ENCODE data around the gene TGM2.
A peak's percentile ranks its signal among the peaks of the same experiment; 100 is the strongest.
"Not testable (repeated sequence)": the region's sequence is repeated elsewhere in the genome, so short reads cannot be mapped to it uniquely, and the experiment has no call there.

Gene TGM2

DNA sequence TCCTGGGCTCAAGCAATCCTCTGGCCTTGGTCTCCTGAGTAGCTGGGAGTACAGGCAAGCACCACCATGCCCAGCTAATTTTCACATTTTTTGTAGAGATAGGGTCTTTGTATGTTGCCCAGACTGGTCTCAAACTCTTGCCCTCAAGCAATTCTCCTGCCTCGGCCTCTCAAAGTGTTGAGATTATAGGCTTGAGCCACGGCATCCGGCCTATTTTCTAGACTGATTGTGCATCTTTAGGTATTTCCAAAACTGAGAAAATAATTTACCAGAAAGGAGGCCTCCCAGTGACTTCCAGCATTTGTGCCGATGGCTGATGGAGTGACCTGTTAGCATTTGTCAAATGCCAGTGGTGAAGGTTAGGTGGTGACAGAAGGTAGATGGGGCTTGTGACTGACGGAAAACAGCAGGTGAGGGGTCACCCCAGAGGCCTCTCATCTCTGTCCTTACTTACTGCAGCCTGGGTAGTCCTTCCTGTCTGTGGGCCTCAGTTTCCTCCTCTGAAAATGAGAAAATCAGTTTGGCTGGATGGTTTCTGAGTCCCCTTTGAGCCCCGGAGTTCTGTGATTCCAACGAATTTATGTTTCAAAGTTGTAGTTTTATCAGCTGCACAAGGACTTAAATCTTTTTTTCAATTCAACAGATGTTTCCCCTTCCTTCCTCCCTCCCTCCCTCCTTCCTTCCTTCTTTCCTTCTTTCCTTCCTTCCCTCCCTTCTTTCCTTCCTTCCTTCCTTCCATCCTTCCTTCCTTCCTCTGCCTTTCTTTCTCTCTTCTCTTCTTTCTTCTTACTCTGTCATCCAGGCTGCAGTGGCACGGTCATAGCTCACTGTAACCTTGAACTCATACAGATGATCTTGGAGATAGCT, 53.5 kb downstream of the TGM2 start:
- no peak for DNase-seq

DNA sequence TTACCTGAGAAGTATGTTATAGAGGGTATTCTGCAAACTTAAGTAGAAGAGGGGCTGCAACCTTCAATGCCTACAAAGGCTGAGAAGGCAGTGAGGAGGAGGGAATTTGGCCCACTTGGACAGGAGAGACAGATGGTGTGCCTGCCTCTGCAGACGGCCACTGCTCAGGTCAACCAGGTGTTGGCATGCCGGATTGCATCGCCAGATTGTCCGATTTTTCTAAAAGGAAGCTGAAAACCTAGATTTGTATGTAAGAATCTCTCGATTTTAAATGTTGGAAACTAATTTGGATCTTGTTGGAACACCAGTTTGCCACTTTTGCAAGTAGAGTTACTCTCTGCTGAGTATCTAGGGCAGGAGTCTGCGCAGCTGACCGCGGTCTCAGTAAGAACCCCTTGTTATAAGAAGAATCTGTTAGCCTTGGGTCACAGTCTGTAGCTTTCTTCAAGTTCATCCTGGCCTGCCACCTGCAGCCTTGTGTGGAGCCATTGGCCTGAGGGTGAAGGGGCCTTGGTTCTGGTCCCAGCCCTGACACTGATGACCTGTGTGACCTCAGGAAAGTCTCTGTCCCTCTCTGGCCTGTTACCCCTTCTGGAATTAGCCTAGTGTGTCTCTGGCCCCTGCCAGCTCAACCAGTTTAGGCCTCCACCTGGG, 54.4 kb downstream of the TGM2 start:
- DNase-seq = no peak

DNA sequence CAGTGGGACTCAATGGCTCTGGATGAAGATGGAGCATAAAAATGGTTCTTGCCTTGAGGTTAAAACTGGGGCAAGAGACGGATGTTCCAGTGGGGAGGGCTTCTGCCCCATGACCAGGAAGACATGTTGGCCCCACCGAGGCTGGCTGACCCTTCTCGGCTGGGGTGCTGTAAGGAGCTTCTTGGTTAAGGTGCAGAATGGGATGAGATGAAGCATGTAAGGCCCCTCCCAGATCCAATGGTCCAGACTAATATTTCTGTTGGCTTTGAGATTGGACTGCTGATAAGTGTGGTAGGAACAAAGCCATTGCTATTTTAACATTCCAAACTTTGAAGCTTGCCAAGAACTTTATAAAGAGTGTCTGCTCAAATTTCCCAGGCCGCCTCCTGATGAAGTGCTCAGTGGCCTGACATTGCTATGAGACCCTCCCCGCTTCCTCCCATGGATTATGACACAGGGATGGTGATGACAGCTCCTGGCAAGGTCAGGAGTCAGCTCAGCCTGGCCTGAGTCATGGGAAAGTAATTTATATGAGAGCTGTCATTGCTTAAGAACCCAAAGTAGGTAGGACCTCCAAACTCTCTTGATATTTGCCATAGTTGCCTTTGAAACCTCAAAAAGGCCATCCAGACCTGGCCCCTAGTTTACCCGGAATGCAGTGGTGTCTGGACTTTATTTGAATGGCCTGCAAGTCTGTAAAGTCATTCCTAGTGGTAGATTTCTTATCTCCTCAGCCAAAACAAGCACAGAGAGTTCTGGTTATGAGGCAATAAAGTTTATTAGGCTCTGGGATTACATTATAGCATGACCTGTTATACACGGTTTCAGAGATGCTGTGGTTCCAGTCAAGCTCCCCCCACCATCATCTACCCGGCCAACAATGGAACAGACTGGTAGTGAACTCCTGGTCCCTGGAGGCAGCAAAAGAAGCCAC, 55.2 kb downstream of the TGM2 start:
- no peak for DNase-seq

DNA sequence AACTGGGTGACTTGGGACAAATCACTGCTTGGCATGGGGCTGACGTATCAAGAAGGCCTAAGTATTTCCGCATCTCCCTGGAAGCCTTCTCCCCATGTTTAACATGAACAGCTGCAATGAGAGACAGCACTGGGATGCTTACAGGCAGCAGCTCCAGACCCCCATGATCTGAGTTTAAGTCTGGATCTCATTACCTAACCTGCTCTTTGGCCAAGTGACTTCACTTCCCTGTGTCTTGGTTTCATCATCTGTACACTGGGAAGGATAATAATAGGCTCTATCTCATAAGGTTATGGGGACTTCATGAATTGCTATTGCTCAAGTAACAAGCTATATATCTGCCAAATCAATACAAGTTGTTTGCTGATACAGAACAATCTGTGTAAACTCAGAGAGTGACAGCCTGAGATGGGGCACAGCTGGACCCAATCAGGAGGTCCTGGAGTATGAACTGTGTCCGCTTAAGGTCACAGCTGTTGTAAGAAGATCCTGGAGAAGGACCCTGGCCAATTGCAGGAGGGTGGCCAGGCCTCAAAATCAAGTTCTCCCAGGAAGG, 56.0 kb downstream of the TGM2 start:
- no peak for DNase-seq

DNA sequence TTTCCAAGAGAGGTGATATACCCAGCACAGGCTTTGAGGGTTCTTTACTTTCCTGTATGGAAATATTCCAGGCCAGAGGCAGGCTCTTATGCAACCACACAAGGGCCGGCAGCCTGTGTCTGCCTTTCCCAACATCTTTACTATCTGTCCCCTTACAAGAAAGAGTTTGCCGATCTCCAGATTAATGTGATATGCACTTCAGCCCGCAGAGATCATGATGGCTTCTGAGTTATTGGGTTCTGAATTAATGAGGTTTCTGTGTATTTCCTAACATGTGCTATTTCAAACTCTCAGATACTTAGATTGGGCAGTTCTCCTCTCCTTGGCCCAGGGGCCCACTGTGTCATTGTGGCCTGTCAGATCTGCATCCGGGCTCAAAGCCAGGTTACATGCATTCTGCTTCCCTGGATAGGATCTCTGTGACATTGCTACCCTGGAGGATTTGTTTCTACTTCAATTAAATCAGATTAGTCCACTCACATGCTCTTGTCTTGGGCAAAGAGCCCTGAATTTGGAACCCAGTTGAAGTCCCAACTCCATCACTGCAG, 56.6 kb downstream of the TGM2 start:
- peak in 1 of 2 experiments; percentile 30 for DNase-seq

DNA sequence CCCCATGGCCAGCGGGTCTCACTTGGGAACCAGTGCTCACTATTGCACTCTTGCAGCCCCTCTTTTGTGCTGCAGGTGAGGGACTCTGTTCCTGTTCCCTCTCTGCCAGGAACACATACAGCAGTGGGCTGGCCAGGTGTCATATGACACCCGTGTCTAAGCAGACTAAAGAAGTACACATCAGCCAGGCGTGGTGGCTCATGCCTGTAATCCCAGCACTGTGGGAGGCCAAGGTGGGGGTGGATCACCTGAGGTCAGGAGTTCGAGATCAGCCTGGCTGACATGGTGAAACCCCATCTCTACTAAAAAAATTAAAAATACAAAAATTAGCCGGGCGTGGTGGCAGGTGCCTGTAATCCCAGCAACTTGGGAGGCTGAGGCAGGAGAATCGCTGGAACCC, 57.2 kb downstream of the TGM2 start:
- not testable (repeated sequence) for DNase-seq

DNA sequence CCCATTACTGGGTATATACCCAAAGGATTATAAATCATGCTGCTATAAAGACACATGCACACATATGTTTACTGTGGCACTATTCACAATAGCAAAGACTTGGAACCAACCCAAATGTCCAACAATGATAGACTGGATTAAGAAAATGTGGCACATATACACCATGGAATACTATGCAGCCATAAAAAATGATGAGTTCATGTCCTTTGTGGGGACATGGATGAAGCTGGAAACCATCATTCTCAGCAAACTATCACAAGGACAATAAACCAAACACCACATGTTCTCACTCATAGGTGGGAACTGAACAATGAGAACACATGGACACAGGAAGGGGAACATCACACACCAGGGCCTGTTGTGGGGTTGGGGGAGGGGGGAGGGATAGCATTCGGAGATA, 57.7 kb downstream of the TGM2 start:
- not testable (repeated sequence) for DNase-seq

DNA sequence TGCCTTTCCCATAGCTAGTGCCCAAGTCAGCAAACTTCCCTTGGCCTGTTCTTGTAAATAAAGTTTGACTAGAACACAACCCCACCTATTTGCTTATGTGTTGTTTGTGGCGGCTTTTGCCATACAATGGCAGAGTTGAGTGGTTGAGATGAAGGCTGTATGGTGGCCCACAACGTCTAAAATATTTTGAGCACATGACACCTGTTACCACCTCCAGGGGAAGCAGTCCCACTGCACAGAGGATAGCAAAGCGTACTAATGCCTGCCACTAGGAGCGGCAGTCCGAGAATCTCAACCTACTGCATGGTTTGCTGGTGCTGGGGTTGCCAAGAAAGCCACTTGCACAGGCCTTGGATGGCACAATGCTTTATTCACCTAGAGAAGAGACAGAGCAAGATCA, 58.6 kb downstream of the TGM2 start:
- DNase-seq = no peak

DNA sequence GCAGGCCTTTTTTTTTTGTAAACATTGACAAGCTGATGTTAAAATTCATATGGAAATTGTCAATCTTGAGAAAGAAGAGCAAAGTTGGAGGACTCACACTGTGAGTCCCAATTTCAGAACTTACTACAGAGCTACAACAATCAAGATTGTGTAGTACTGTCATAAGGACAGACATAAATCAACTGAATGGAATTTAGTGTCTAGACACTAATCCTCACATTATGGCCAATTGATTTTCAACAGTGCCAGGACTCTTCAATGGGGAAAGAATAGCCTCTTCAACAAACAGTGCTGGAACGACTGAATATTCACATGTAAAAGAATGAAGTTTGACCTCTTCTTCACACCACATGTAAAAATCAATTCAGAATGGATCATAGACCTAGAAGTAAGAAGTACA, 60.8 kb downstream of the TGM2 start:
- DNase-seq = no peak

DNA sequence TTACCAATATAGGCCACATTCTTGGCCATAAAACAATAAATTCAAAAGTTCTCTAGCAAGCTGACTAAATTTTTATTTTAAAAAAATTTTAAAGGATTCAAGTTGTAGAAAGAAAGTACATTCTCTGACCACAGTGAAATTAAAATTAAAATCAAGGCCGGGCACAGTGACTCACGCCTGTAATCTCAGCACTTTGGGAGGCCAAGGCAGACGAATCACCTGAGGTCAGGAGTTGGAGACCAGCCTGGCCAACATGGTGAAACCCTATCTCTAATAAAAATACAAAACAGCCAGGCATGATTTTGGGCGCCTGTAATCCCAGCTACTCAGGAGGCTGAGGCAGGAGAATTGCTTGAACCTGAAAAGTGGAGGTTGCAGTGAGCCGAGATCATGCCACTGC, 62.9 kb downstream of the TGM2 start:
- DNase-seq = not testable (repeated sequence)

DNA sequence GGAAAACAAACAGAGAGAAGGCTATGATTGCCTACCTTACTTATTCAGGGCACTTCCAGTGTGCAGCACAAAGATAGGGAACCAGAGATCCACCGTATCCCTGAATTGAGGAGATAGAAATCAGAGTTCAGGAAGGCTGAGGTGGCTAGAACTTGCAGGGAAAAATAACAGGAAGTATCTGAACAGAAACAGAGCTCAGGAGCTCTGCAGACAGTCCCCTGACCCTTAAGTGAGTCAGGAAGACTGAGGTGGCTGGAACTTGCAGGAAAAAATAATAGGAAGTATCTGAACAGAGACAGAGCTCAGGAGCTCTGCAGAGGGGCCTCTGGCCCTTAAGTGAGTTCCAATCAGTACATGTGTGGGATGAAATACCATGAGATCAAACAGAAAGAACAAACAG, 66.1 kb downstream of the TGM2 start:
- DNase-seq = no peak

DNA sequence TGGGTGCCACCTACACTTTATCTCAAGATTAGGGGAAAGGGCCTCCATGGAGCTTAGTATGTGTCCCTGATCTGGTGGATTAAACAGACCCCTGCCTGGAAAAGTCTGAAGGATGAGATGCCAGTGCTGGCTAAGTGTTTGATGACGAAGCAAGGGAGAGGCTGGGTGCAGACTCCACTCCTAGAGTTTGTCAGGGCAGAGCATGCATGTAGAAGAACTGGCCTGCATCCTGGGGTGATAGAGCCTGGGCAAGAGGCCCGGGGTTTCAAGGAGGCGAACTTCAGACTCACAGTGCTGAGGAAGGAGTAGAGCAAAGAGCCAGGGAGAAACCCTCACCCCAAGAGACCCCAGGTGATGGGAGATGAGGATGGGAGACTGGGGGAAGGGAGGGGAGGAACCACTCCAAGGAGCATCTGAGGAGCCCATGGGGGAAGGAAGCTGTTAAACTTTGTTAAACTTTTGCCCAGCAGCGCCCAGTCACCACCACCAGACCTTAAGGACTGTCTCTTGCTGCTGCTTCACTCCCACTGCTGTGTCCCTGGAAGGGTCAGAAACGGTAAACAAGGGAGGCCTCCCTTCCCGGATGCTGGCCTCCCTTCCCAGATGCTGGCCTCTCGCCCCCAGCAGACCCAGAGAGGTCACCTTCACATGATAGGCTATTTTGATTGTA, 69.9 kb downstream of the TGM2 start:
- DNase-seq = no peak

DNA sequence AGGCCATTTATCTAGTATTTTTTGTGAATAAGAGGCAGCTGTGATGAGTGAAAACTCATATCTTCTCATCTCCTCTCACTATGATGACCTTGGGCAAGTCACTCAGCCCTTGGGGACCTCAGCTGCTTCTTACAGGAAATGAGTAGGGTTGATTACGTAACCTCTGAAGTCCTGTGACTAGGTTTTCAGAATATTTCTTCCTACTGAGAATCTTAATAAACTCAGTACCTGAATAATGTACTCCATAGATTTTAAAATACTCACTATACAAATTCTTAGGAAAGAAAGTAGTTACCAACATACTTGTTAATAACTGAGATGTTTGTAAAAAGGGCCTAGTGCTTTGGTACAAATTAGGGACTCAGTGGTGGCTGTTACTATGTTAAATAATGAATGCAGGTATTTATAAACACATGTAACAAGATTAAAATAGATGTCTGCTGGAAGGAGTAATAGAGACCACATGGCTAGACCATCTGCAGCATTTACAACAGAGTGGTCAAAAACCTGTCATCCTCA, 70.6 kb downstream of the TGM2 start:
- no peak for DNase-seq

DNA sequence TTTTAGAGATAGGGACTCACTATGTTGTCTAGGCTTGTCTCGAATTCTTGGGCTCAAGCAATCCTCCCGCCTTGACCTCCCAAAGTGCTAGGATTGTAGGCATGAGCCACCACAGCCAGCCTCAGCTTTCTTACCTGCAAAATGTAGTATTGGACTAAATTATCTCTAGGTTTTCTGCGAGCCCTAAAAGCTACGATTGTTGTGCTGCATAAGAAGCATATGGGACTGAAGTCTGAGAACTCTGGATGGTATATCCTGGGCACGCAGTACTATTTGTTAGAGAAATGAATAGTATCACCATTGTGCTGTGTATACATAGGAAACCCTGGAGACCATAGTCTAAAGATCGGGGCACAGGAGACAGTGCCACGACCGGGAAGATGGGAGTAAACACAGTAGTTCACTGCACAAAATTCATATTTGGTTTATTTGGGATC, 71.4 kb downstream of the TGM2 start:
- DNase-seq = no peak

DNA sequence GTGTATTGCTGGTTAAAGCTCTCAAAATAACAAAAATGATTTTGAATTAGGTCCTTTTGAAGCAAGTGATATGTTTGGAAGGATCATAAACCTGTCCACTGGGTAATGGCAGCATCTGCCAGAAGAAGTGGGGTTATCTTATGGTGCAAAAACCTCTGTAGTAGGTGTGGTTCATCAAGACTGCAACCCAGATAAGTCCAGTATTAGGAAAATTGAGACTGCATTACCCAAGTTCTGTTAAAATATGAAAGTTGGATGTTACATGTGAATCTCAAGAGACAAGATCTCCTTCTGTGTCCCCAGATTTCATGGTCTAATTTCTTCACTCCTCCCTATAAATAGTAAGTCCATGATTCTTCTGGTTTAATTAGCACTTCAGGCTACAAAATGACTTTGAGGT, 72.2 kb downstream of the TGM2 start:
- no peak for DNase-seq

DNA sequence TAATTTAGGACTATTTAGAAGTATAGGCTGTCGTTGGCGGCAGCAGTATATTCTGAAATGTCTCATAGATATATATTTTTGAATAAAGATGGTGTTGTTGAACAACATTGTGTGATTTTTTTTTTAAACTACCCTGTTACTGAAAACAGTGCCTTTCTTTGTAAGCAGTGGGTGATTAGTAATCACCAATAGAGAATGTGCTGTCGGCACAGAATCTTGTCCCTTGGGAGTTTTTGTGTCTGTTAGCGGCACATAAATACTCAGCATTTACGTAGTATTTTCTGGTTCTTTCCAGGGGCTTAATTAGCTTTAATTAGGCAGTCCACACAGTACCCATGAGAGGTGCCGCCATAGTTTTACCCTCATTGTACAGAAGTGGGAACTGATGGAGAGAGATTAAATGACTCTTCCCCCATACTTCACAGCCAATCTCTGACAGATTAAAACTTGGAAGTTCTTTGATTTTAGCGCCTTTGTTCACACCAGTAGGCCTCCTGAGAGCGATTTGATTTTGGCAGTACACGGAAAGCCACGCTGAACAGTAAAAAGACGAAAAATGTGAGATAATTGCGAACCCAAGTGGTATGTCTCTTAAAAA, 72.7 kb downstream of the TGM2 start:
- no peak for DNase-seq

DNA sequence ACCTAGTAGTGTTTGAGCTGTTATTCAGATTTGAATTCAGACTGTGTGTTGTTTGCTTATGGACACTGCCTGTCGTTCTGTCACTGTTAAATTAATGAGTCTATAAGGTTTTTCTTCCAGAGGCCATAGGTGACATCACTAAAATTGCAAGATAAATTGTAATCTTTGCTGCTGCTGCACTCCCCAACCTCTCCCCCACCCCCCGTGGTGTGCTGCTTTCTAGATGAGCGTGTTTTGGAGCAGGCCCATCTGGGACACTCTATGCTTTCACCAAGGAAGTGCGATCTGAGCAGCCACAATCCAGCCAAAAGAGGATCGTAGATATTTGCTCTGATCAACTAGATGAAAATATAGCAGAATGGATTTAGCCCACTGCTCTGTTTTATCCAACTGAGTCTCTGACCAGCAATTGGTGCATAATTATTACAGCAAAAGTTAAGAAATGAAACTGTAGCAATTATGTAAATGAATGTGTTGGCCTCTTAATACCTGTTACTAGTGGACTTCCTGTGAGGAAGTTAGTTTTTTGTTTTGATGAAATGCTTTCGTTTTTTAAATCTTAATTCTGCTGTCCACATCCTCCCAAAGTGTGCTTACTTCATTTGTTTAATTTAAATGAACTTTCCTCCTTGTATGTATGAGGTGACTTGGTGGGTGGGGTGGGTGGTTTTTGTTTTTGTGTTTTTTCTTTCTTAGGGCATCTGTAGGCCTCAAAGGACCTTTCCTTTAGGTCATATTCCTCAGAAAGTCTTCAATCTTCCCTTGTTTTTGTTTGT, 73.4 kb downstream of the TGM2 start:
- no peak for DNase-seq

DNA sequence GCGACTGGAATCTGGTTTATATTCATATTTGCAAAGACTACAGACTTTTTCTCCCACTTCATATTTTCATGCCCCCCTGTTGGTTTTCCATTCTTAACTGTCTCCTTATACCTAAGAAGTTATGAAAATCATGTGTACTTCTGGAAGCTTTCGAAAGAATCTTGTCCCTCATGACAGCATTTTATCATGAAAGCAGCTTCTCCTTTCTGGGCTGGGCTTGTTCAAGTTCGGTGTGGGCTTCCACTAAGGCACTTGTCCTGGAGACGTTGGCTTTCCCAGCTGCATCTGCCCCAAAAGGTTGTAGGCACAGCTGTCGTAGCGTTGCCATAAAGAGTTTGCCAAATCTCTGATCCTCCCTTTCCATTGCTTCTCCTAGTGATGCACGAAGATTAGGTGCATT, 75.0 kb downstream of the TGM2 start:
- no peak for DNase-seq

DNA sequence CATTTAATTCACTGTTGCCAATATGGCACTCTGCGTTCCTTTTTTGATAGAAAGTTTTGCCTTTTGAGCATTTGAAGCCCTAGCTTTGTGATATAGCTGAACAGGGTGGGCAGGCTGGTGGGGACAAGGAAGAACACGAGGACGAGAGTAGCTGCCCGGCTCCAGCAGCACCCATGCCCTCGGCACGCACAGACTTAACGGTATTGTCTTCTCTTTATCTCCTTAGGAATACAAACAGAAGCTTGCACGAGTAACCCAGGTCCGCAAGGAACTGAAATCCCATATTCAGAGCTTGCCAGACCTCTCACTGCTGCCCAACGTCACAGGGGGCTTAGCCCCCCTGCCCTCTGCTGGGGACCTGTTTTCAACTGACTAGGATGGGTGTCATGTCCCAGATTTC, 75.6 kb downstream of the TGM2 start:
- DNase-seq = no peak

DNA sequence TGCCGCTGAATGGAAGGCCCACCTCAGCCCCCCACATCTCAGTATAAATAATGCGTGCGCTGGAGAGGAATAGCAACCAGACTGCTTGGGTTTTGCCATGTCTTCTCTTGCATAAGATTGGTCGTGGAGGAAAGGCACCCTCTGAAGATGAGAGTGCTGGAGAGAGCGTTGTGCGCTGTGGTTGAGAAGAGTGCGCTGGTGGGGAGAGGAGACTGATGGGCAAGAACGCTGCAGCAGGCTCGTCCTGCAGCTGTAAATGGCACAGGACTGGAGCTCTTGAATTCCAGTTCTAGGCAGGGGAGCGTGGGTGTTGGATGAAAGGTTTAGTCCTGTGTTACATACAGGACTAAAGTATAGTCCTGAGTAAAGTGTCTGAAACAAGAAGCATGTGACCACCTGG, 80.0 kb downstream of the TGM2 start:
- no peak for DNase-seq
